Measurements from ENCODE around the gene RBM38.
A peak's percentile ranks its signal among the peaks of the same experiment; 100 is the strongest.

Gene RBM38

GRCh38 chr20:57437672-57438330 is 46.6 kb downstream of the RBM38 start:
- no peak for DNase-seq

GRCh38 chr20:57438552-57438951 is 47.4 kb downstream of the RBM38 start:
- no peak for DNase-seq

GRCh38 chr20:57439432-57439831 is 48.2 kb downstream of the RBM38 start:
- no peak for DNase-seq

GRCh38 chr20:57439993-57440392 is 48.8 kb downstream of the RBM38 start:
- no peak for DNase-seq

- no peak for DNase-seq
Observed at GRCh38 chr20:57440678-57441509, 49.7 kb downstream of the RBM38 start.

GRCh38 chr20:57441510-57442154 is 50.4 kb downstream of the RBM38 start:
- DNase-seq: no peak

- no peak for DNase-seq
Observed at GRCh38 chr20:57442158-57442887, 51.1 kb downstream of the RBM38 start.

- no peak for DNase-seq
Observed at GRCh38 chr20:57442888-57443239, 51.7 kb downstream of the RBM38 start.

- no peak for DNase-seq
Observed at GRCh38 chr20:57443349-57444265, 52.4 kb downstream of the RBM38 start.

- no peak for DNase-seq
Observed at GRCh38 chr20:57444394-57445048, 53.3 kb downstream of the RBM38 start.

- DNase-seq: no peak
Observed at GRCh38 chr20:57445298-57445697, 54.1 kb downstream of the RBM38 start.

- DNase-seq: no peak
Observed at GRCh38 chr20:57445774-57446173, 54.6 kb downstream of the RBM38 start.

GRCh38 chr20:57448764-57449354 is 57.7 kb downstream of the RBM38 start:
- peak; percentile 51 for DNase-seq

GRCh38 chr20:57449398-57450354 is 58.5 kb downstream of the RBM38 start:
- DNase-seq: no peak

- DNase-seq: peak; percentile 96
Observed at GRCh38 chr20:57450419-57450818, 59.2 kb downstream of the RBM38 start.

- DNase-seq: peak; percentile 51
Observed at GRCh38 chr20:57450931-57451330, 59.7 kb downstream of the RBM38 start.

GRCh38 chr20:57451431-57451794 is 60.2 kb downstream of the RBM38 start:
- DNase-seq: no peak

GRCh38 chr20:57451795-57452661 is 60.8 kb downstream of the RBM38 start:
- peak; percentile 98 for DNase-seq

GRCh38 chr20:57455386-57455785 is 64.2 kb downstream of the RBM38 start:
- DNase-seq: no peak
